ENCODE results near the gene ME3.

Gene ME3

DNA sequence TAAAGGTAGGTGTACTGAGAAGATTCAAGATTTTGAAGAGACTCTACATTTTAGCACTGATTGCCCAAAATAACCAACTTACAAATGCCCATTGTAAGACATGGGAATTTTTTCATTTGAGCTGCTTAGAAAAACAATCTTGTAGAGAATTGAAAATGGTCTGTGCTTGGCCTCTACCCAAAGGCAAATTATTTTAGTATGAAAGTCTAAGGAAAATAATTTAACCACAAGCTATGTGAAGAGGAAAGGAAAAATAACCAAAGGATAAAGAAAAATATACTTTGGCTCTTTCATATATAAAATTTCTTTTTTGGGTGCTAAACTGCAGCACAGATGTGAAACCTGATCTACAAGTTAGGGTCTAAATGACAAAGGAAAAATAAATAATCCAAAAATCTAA lies 54.9 kb downstream of the ME3 start:
- peak; percentile 33 for DNase-seq

DNA sequence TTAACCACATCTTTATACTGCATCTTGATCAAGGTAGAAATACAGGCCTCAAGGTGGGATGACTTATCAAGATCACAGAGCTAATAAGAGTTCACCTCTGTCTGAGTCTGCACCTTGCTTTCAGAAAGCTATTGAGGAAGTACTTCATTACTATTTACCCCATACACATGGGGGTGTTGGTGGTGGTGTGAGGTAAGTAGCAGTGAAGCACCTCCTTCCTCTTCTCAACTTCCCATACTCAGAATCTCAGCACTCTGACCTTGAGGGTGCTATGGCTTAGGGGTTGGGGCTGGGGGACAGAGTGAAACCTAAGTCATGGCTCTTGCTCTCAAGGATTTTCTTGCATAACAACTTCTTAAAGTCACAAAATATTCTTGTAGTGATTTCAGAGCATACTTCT lies 56.9 kb downstream of the ME3 start:
- DNase-seq, result no peak

DNA sequence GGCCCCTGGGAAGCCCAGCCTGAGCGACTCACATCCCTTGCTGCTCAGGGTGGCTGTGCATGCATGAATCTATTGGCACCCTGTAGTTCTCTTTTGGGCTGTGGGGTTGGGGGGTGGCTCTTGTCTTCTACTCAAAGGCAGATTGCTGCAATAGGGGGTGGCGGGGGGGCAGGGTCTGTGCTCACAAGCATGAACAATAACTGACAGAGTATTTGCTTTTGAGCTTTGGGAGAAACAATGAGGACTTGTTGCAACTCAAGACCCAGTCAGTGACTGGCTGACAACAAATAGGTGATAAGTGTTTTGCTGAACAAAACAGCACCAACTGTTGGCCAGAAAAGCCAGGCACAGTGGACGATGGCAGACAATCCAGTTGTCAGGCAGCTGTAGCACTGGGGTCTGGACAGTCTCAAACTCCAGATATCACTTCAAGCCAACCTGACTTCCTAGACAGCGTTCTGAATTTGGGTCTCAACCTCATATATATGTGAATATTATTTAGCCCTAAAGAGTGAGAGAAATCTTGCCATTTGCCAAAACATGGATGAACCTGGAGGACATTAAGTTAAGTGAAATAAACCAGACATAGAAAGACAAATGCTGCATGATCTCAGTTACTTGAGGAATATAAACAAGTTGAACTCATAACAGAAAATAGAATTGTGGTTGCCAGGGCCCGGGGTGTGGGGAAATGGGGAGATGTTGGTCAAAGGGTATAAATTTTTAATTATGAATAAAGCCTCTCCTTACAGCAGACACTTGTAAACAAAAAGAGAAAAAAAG lies 61.7 kb downstream of the ME3 start:
- no peak for DNase-seq

DNA sequence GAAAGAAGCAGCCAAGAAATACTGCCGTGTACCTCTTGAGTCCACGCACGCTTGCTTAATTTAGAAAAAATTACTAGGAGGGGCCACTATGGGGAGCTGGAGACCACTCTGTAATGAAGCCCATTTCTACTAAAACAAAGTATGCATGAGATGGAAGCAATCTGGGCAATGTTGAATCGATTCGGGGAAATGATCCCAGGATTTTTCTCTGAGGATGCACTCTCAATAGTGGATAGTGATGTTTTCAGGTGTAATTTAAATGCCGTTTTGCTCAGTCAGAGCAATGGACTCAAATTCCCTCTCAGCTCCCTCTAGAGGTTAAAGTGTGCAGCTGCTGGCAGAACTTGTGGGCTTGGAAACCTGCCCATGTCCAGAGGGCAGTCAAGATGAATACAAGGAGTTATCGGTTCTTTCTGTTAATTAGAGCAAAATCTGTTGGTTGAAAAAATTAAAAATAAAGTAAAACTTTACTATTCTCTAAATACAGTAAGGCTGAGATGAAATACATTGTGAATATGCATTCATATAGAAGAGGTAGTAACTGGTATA lies 64.1 kb downstream of the ME3 start:
- peak; percentile 72 for DNase-seq

DNA sequence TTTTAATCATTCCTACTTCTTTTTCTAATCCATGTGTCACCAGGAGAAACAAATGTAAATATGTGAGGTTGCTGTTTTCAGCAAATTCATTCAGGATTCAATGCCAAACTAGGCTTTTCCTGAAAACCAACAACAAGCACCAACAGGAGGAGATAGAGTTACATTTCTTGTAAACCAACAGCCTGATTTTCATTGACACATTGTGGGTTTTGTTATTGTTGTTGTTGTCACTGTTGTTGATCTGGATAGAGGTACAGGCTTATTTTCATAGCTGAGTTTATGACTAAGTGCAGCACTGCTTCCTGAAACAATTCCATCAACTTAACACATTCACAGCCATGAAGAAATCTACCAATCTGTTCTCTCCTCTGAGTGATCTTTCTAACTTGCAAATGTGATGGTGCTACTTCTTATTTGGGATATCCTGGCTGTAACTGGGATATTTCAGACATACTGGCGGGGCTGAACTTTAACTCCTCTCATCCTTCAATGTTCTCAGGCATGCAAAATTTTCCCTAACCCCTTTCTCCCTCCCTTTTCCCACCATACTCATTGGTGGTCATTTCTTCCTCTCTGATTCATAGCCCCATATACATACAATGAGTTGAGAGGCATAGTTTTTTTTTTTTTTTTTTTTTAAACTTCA lies 65.5 kb downstream of the ME3 start:
- peak; percentile 54 for DNase-seq

DNA sequence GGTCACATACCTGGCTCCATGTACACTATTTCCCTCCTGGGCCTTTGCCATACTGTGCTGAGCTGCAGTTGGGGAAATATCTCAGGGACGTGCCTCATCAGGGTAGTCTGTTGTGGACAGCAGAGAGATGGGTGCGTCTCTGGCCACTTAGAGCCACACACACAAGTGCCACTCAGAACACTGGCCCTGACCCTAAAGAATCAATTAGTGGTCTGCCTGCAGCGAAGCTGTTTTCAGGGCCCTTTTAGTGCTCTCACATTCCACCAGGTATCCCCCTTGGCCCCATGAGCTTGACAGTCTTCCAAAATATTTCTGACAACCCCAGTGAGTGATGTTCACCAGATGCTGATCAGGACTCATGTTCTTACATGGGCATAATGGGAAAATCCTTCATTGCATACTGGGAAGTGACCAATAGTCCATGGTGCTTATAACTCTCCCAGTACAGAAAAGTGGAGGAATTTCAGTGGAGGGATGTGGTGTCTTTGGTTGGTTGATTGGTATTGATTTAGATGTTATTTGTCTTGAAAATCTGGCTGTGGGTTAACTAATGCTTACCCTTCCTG lies 66.1 kb downstream of the ME3 start:
- no peak for DNase-seq

DNA sequence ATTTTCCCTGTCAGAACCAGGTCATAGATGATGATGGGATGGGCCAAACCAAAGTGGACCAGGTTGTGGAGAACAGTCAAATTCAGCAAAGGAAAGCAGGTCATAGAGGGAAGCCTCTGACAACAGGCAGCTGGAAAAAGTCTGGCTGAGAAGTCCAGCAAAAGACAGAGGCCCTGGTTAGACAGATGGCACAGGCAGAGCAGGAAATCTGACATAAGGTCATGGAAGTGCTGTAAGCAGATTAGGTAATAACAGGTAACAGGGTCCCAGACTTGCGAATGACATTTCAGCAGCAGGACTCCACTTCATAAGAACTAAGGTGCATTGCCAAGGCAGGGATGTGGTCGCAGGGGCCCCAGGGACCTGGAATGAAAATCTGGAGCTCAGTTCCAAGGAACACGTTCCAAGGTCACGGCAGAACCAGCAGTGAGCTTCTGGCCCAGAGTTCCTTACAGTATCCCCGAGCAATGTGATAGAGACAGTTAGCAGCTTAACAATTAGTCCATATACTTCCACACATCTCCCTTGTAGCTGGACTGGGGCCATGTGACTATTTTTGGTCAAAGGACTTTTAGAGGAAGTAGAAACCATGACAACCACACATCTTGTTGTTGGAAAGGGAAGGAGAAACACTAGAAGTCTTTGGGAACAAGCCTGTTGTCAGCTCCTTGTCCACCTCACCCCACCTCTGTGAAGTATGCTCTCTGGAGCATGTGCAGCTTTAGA lies 75.4 kb downstream of the ME3 start:
- DNase-seq, result peak; percentile 50

DNA sequence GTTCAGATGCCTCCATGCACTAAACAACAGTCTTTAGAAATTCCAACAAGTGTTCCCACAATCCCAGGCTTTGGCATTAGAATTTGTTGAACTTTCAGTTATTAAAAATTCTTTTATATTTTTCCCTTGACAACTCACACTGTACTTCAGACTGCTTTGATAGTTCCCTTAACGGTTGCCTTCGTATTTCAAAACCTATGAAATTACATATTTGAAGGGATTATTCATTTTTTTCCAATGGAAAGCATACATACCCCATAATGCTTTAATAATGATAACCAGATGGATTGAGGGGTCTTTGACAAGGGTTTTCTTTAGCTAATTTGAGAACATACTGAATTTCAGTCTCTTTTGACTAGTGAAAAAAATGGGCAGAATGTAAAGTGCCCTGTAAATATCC lies 76.5 kb downstream of the ME3 start:
- DNase-seq, result no peak

DNA sequence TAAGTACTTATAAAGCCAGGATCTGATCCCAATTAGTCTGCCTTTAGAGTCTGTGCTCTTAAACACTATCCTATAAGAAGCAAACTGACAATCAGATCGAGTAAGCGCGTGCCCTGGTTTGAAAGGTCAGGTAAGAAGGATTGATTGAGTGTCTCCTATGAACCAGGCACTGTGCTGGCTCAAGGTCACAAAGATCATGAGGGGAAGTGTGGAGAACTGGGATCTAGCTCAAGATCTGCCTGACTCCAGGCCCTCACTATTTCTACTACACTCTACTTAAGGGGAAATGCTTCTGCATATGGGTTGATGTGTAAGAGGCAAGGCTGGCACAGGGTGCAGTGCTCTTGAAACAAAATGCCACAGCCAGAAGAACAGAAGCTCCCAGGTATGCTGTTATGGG lies 77.0 kb downstream of the ME3 start:
- DNase-seq, result no peak

DNA sequence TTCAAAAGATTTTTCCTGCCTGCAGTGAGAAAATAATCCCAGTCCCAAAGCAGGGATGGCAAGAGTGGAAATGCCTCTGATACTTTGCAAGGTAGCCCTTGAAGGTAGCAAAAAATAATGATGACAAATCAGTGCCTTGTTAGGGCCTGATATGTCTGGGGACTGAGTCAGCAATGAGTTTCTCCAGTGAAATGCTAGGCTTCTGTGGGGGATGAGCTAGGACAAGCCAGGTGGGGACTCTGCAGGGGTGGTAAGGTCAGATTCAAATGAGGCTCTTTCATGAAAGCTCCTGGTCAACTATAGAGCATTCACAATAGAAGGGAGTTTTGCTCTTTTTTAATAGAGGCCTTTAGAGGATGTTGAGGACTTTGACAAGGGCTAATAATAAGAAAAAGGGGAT lies 77.7 kb downstream of the ME3 start:
- peak; percentile 32 for DNase-seq

DNA sequence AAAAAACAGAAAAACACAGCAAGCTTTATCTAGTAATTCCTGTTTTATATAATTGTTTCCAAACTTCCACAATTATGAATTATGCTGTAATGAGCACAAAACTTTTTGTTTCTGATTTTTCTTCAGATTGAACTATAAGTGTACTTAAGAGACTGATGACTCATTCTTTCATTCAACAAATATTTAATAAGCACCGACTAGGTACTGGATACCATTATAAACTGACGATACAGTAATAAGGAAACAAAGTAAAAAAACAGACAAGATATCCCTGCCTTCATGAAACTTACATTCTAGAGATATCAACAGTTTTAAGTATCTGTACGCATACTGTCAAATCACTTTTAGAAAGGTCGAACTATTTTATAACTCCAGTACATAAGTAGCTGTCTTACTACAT lies 78.6 kb downstream of the ME3 start:
- no peak for DNase-seq

DNA sequence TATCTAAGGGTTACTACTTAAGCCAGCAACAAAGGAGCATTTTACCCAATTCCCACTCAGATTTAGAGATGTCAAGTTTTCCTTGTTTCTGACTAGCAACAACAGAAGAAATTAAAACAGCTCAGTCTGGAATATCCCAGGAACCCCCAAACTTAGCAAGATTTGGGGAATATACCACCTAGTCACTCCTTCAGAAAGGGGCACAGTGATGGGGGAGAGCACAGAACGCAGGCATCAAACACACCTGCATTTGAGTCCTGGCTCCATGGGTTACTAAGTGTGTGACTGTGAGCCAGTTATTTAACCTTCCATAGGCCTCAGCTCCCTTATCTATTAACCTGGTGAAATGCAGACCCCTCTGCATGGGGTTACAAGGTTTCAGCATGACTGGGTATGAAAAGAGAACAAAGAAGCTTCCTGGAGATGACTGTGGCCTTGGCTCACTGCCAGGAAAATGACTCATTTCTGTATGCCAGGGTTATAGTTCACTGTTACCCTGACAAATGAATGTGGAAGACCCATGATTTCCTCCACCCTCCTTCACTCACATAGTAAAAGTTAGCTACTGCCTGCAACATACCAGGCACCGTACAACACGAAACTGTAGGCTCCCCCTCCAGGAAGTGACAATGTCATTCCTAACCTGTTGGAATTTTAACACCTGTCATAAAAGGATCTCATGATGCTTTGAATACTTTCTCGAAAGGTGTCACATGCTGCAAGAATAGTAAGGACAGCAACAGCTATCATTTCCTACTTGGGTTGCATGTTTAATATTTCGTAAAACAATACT lies 79.6 kb downstream of the ME3 start:
- peak; percentile 83 for DNase-seq

DNA sequence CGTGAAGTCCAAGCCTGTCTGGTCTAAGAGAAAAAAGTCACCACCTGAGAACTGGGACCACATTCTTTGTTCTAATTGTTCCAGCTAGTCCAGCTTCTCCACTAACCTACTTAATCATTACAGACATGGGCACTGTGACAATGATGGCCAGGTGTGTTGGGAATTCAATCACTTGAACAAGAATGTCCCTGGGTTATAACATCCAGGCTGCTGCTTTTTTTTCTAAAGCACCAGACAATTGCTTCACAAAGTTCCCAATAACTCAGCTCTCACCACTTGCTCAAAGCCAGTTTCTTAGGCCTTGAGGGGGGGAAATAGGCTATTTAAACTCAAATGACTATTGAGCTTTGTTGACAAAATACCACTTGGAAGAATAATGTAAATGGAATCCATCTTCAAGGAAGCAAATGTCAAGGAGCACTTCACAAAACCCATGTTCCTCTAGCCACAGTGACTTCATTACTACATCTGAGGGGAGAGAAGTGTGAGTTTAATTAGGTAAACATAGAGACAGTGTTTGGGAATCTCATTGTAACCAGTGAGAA lies 80.3 kb downstream of the ME3 start:
- DNase-seq, result peak; percentile 75

DNA sequence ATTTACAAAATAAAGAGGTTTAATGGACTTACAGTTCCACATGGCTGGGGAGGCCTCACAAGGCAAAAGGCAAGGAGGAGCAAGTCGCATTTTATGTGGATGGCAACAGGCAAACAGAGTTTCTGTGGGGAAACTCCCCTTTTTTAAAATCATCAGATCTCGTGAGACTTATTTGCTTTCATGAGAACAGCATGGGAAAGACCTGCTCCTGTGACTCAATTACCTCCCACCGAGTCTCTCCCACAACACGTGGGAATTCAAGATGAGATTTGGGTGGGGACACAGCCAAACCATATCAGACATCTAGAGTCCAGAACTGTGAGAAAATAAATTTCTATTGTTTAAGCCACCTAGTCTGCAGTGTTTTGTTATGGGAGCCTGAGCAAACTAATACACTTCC lies 80.8 kb downstream of the ME3 start:
- no peak for DNase-seq

DNA sequence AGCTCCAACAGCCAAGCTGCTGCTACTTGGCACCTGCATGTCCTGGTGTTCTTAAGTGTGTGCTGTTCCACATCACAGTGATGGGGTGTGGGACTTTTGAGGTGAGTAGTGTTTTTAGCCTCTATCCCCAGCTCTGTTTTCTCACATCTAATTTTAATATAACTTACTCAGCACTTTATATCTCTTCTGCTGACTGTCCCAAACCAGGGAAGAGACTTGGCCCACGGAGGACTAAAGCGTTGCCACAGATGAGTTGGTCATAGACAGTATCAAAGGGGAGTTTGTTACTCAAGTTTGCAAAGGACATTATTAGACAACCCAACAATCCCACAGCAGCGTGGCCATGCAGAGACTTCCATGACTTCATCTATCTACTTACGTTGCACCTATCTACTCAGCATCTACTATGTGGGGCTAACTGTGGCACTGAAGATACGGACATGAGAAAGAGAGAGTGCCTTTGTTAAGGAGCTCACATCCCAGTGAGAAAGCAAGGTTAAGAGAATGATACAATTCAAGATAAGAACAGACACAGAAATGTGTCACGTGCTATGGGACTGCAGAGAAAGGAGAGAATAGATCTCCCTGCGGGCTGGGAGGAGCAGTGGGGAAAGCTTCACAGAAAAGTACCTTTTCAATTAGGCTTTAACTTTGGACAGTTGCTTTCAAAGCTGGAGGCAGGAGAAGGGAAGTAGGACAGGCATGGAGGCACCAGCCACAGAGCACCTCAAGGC lies 82.4 kb downstream of the ME3 start:
- no peak for DNase-seq

DNA sequence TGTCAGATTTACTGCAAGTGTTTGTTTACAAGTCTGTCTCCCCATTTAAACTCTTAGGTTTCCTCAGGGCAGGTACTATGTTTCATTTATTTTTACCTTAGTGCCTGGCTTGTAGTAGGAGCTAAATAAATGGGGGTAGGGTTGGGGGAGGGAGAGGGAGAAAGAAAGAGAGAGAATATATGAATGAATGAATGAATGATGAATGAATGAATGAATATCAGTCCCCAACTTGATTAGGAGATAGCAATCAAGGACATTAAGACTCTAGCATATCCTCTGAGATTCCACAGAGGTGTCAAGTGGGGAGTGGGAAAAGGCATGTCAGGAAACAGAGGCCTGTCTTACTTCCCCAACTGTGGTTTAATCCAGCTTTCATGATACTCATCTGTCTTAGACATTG lies 83.2 kb downstream of the ME3 start:
- DNase-seq, result no peak

DNA sequence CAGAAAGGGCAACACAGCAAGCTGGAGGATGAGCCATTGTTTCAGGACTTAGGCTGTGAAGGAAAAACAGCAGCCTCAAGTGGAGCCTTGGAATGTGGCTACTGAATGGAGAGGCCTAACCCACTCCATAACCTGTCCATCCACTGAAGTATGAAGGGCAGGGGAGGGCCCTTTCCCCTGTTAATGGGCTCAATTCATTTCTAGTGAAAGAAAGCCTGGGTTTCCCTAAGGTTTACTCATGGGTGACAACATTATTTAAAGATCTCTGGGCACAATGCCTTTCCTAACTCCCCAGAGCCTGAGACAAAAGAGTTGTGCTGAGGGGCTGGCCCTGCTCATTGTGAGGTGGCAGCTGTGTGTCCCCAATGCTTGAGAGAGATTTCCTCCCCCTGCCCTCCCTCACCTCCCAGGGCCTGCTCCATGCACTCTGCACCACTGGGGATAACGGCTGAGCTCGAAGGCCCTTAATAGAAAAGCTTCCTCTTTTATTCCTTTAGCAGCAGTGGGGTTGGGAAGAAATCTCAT lies 83.8 kb downstream of the ME3 start:
- no peak for DNase-seq

DNA sequence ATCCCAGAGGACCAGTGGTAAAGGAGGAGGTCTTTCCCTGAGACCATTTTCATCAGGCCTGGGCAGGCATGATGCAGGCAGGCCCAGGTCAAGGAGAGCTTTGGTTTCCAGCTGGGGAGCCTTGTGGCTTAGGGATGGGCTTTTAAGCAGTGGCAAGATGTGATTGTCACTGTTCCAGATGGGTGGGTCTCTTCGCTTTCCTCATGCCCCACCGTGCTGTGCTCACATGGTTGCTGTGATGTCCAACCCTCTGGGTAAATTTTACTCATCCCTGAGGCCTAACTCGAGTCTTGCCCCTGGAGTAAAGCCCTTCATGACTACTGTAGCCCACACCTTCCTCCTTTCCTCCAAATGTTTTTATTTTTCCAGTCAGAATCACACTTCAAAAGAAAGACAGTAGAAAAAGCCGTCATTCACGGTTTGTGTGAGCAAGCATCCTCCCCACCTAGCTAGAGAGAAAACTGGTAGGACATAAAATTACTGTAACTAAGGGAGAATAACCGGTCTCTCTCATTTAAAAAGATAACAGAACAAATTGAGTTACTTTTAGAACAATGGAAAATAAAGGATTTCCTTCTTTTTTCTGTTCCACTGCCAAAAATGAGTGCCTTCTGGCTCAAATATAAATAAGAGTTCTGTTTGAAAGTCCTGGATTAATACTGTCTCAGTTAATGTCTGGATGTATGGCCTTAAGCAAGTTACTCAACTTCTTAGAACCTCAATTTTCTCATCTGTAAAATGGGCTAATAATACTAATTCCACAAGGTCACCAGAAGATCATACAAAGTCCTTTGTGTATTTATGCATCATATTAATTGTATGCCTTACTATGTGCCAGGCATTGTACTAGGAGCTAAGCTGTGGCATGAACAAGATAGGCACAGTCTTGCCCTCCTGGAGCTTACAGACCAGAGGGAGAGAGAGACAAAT lies 84.9 kb downstream of the ME3 start:
- no peak for DNase-seq

DNA sequence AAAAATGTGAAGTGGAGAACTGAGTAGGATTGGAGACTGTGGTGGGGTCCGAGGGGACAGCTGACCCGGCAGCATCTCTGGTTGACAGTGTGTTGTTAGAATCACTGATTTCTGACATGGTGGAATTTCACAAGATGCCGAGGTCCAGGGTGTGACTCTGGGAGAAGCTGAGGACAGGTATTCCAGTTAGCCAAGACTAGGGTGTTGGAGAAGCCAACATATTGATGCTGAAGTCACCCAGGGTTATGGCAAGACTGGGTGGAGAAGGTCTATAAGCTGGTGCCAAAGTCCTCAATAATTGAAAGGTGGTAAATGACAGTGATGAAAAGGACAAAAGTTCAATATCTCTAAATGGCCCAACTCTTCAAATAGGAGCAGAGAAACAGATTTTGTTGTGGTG lies 86.1 kb downstream of the ME3 start:
- no peak for DNase-seq

DNA sequence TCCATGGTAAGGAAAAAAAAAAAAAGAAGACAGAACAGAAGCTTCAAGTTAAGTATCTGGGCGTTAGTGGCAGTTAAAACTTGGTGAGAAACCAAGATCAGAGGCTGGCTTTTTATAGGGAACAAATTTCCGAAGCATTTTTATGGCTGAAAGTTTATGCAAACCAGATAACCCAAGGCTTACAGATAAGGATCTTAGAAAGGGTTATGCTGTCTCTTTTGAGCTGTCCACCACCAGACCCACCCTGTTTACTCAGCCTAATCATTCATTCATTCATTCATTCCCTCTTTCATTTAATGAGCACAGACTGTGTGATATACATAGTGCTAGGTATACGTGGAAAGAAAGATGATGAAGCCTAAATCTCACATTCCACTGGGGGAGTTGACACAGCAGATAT lies 89.5 kb downstream of the ME3 start:
- no peak for DNase-seq
